T follicular helper cell (primary cell): Measurements from ENCODE around the gene ZFP82.

Experiments used
- DNase-seq: peaks from one replicate; pipeline ENCODE4 v3.0.0-alpha.2; 2020; ENCODE audit warnings: low read depth
- total RNA-seq, 2 experiments: gene quantifications; one replicate each; lab custom pipeline; 2026; lab: John Stamatoyannopoulos, UW

Gene ZFP82
- total RNA-seq: 15.2 to 21.0 reads per million in 2 experiments

- peak; percentile 46 for DNase-seq
Observed at GRCh38 chr19:36418287-36419001, at the start of gene ZFP82. Gene ZFP82 (minus strand): TSS chr19:36418644. CDS start chr19:36409789, 8,855 bp downstream.

- DNase-seq: no peak
Observed at GRCh38 chr19:36460046-36460445, 41.6 kb upstream of the ZFP82 start.

GRCh38 chr19:36456831-36457230 is 38.4 kb upstream of the ZFP82 start:
- DNase-seq: no peak

GRCh38 chr19:36449059-36449670 is 30.7 kb upstream of the ZFP82 start:
- DNase-seq: no peak

- DNase-seq: no peak
Observed at GRCh38 chr19:36441339-36441738, 22.9 kb upstream of the ZFP82 start.

- no peak for DNase-seq
Observed at GRCh38 chr19:36436531-36436930, 18.1 kb upstream of the ZFP82 start.

- DNase-seq: no peak
Observed at GRCh38 chr19:36423925-36424324, 5.5 kb upstream of the ZFP82 start.

GRCh38 chr19:36421749-36422481 is 3.5 kb upstream of the ZFP82 start:
- DNase-seq: no peak

GRCh38 chr19:36420961-36421748 is 2.7 kb upstream of the ZFP82 start:
- no peak for DNase-seq

GRCh38 chr19:36417752-36418286 is 625 bp downstream of the ZFP82 start:
- DNase-seq: no peak

- DNase-seq: no peak
Observed at GRCh38 chr19:36409841-36410240, 8.6 kb downstream of the ZFP82 start.

GRCh38 chr19:36408101-36408500 is 10.3 kb downstream of the ZFP82 start:
- no peak for DNase-seq

GRCh38 chr19:36404498-36404897 is 13.9 kb downstream of the ZFP82 start:
- DNase-seq: no peak

GRCh38 chr19:36401475-36401874 is 17.0 kb downstream of the ZFP82 start:
- no peak for DNase-seq

GRCh38 chr19:36398571-36398970 is 19.9 kb downstream of the ZFP82 start:
- DNase-seq: no peak

- DNase-seq: no peak
Observed at GRCh38 chr19:36392916-36393673, 25.3 kb downstream of the ZFP82 start.

GRCh38 chr19:36379510-36379819 is 39.0 kb downstream of the ZFP82 start:
- DNase-seq: no peak

GRCh38 chr19:36378625-36379509 is 39.6 kb downstream of the ZFP82 start, which contains the start of gene ZFP14:
Gene ZFP14 (minus strand): TSS chr19:36379201. CDS start chr19:36367892, 11,309 bp downstream.
- peak; percentile 92 for DNase-seq

- no peak for DNase-seq
Observed at GRCh38 chr19:36377541-36378178, 40.8 kb downstream of the ZFP82 start.
